GM18508 (cell line): ENCODE measurements around the gene SLC12A7.

Source experiments
- ATAC-seq: cut with Tn5 transposase; IDR thresholded peaks from one replicate; pipeline ENCODE4 v1.9.1; 2021; ENCODE audit warnings: moderate number of reproducible peaks; ENCODE audit not compliant: insufficient read depth, unreplicated experiment

SLC12A7 gene

DNA sequence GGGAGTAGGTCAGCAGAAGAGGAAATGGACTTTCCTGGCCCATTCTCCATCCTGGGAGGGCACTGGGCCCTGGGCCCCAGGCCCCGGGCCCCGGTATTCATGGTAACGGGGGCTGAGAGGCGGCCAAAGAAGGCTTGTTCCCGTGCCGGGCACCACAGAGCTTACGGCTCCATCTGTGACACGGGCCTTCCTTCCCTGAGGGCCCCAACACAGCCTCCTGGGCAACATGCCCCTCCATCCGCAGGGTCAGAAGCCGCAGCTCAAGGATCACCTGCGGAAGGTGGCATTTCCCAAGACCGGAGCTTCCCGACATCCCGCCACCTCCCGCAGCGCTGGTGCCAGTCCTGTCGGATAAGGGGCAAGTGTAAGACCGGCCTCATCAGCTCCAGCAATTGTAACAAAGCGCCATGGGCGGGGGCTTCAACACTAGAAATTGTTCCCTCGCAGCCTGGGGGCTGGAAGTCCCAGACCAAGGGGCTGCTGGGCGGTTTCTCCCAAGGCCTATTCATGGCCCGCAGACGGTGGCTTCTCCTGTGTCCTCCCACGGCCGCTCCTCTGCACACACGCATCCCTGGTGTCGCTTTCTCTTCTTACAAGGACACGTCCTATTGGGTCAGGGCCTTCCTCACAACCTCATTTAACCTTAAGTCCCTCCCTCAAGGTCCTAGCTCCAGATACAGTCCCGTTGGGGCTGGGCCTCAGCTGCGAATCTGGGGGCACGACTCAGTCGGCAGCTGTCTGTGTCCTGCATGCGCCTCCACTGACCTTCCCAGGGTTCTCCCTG lies 31.2 kb upstream of the SLC12A7 start:
- ATAC-seq, result no peak

DNA sequence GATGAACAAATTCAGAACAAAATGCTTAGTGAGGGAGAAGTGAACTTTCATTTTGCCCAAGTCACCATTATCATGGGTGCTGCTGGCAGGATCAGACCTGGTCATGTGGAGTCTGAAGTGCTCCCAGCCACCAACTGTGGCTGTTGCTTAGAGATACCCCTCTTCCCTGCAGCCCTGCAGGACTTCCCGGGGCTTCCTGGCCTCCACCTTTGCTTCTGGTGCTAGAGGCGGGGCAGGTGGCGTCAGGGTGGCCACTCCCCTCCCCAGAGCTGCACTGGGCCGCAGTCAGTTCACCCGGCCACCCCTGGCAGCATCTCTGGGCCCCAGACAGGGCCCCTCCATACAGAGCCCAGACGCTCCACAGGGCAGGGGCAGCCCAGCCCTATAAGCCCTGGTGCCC lies 30.0 kb upstream of the SLC12A7 start:
- no peak for ATAC-seq

DNA sequence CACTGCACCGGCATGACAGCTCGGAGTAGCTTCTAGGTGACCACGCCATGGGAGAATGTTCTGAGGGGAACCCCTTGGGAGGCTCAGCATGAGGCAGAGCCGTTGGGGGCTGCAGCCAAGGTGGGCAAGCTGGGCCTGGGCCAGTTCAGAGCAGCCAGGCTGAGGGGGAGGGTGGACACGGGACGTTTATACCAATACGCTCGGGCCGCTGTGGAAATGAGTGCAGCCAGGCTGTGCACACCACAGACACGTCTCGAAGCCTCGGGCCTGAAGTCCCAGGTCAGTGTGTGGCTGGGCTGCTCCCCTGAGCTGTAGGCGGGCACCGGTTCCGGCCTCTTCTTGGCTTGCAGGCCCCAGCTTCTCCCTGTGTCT lies 28.9 kb upstream of the SLC12A7 start:
- no peak for ATAC-seq

DNA sequence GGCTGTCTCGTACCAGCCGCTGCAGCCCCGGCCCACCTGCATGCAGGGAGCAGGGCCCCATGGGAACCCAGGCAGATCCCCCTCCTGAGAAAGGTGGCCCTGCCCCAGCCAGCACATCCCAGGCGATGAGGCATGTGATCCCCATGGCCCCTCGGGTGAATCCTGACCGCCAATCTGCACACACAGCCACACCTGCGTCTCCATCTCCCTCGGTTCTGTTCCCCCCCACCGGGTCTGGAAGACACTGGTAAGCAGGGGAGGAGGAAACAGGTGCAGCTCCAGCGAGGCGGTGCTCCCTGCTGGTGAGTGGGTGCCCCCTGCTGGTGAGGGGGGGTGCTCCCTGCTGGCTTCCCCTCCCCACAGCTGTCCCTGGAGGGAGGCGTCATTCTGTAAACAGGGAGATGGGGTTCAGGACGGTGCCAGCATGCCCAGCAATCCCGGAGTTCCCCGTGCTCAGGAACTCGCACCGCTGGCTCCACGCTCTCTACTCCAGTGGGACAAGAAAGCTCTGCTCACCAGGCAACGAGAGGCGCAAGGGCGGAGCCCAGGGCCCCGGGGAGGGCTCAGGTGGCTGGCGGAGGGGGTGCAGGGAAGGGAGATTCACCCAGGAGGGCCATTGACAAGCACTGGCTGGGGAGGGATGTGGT lies 28.4 kb upstream of the SLC12A7 start:
- ATAC-seq, result no peak

- no peak for ATAC-seq
These were observed 27.7 kb upstream of the SLC12A7 start for GRCh38 chr5:1139331-1140170.

DNA sequence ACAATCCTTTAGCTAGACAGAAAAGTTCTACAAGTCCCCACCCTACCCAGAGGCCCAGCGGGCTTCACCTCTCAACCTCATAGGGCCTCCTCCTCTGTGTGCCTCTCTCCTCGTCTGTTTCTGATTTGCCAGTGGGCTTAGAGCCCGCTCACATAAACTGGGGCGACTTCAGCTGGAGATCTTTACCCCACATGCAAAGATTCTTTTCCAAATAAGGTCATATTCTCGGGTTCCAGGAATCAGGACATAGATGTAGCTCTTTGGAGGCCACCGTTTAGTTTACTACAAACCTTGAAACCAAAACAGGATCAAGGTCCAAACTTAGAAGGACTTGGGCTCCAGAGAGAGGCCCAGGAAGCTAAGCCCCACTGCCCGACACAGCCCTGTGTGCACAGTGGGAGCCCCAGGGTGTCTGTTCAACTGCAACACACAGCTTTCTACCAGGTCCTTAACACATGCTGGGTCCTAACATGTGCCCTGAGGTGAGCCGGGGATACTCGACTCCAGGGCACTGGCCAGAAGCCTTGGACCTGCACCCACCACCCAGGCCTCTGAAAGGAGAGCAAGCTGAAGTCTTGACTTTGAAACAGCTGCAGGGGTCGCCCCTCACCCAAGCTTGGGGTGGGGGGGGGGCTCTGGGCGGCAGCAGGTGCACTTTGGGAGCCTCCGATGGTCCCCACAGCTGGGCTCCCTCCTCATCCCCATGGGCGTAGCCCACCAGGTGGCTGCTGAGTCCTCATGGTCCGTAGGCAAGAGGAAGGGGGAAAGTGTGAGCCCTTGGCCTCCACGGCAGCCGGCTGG lies 26.8 kb upstream of the SLC12A7 start:
- ATAC-seq, result no peak

- ATAC-seq, result no peak
These were observed 25.9 kb upstream of the SLC12A7 start for GRCh38 chr5:1137567-1138444.

GRCh38 chr5:1136814-1137213 lies 25.0 kb upstream of the SLC12A7 start:
- no peak for ATAC-seq

DNA sequence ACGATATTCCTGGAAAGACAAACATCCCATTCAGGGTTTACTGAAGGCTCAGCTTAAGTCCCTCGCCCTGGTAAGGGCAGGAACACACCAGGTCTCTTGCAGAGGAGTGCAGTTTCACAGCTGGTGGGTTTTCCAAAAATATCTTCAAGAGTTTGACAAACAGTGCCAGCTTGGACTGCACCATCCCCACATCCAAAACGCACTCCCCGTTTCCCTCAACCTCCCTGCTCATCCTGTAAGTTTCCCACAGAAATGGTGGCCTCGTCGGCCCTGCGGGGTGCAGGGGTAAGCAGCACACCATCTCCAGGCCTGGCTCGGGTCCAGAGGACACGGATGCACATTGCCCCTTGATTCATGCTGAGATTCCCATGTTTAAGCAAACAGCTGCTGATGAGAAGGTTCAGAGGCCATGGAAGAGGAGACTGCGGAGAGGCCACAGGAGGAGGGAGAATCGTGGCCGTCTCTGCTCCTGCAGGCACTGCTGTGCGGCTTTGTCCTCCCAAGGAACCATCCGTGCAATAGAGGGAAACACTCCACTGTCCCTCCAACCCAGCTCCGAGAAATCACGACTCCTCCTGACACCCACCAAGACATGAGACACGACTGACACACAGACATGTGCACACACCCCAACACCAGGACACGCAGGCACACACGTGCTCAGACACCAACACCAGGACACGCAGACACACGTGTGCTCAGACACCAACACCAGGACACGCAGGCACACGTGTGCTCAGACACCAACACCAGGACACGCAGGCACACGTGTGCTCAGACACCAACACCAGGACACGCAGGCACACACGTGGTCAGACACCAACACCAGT lies 24.0 kb upstream of the SLC12A7 start:
- no peak for ATAC-seq

GRCh38 chr5:1134478-1134877 lies 22.6 kb upstream of the SLC12A7 start:
- ATAC-seq, result peak; percentile 76

GRCh38 chr5:1133510-1134201 lies 21.8 kb upstream of the SLC12A7 start:
- ATAC-seq, result no peak

GRCh38 chr5:1133108-1133507 lies 21.2 kb upstream of the SLC12A7 start:
- ATAC-seq, result no peak

DNA sequence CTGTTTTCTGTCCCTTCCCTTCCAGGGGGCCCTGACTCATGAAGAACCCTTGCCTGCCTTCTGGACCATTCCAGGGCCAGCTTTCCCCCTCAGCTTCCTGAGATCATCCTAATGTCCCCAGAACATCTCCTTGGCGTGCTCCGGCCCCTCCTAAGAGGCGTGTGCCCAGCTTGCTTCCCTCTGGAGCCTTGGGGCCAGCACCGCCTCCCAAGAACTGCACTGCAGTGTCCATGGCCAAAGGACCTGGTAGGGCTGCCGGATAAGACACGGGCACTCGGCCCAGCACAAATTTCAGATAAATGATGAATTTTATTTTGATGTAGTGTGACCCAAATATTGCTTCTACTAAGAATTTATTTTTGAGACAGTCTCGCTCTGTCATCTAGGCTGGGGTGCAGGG lies 20.7 kb upstream of the SLC12A7 start:
- ATAC-seq, result no peak

DNA sequence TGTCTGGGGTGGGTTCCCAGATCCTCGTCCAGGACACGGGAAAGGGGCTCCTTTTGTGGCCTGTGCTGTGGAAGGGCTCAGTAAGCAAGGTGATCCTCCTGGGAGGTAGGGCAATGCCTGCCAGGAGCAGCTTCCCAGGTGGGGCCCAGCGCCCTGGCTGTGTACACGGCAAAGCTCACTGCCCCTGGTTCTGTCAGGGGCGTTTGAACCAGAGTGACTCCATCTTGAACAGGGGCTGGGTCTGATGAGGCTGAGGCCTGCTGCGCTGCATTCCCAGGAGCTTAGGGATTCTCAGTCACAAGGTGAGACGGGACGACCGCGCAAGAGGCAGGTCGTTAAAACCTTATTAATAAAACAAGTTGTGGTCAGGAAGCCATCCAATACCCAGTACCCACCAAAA lies 19.9 kb upstream of the SLC12A7 start:
- no peak for ATAC-seq

DNA sequence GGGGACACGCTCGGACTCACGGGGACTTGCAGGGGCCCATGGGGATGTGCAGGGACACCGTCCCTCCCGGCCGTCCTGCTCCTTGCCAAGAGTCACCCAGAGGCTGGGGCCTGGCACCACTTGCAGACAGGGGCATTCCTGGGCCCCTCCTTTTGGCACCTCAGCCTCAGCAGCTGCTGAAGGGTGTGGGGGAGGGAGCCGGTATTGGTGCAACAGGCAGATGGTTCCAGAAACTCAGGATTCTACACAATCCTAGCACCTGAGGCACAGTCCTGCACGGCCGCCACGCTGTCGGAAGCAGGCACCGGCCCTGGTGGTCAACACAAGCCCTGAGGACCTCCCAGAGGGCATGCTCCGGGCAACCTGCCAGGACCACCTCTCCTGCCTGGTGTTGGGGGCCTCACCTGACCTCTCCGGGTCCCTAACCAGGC lies 19.3 kb upstream of the SLC12A7 start:
- ATAC-seq, result no peak

- no peak for ATAC-seq
These were observed 18.5 kb upstream of the SLC12A7 start for GRCh38 chr5:1130218-1130946.

GRCh38 chr5:1129711-1130055 lies 17.8 kb upstream of the SLC12A7 start:
- ATAC-seq, result no peak
